ENCODE measurements around the gene HSFX4. TPM values are rescaled to one million over a fixed set of nuclear protein-coding genes. Genes with fewer than 3 reads are reported as not detected.
A peak's percentile ranks its signal among the peaks of the same experiment; 100 is the strongest.
"Not testable (repeated sequence)": the region's sequence is repeated elsewhere in the genome, so short reads cannot be mapped to it uniquely, and the experiment has no call there.

HSFX4 gene
- total and polyA plus RNA-seq, 4 experiments from 2014 or later: not detected

GRCh38 chrX:149945820-149946219, 16.4 kb downstream of the HSFX4 start:
- H3K27ac ChIP-seq (ENCODE audit: low read depth, low read length); H3K9me3 ChIP-seq (ENCODE audit: control insufficient read depth in 1 of 2, low read length in 2 of 2); H3K4me1 Mint-ChIP-seq: not testable (repeated sequence)

GRCh38 chrX:149946932-149947331, 17.6 kb downstream of the HSFX4 start:
- not testable (repeated sequence) for H3K4me3 ChIP-seq (ENCODE audit: low read length in 2 of 2); DNase-seq

More at GRCh38 chrX:149945820-149946219, 16.4 kb downstream of the HSFX4 start:
- DNase-seq; H3K27me3 ChIP-seq (ENCODE audit: insufficient read depth, low read length); intact Hi-C loops (cut with micrococcal nuclease); H3K27me3 Mint-ChIP-seq; H3K4me1 ChIP-seq (ENCODE audit: insufficient read depth, low read length); POLR2A ChIA-PET (ENCODE audit: partially characterized antibody); H3K4me3 Mint-ChIP-seq; CTCF ChIA-PET (ENCODE audit: partially characterized antibody); H3K4me3 ChIP-seq (ENCODE audit: low read length in 2 of 2); H3K36me3 ChIP-seq (ENCODE audit: insufficient read depth, low read length); H3K27ac Mint-ChIP-seq; H3K9me3 Mint-ChIP-seq: not testable (repeated sequence)
- H3K36me3 Mint-ChIP-seq: peaks cover 6 to 30% of the 10 kb centered on the region in 2 donors

GRCh38 chrX:149948016-149948415, 18.6 kb downstream of the HSFX4 start:
- CTCF ChIA-PET (ENCODE audit: partially characterized antibody): no interaction called here
- H3K36me3 ChIP-seq (ENCODE audit: insufficient read depth, low read length): peaks cover 4% of the 10 kb centered on the region
- Mint-ChIP-seq H3K4me3 (no peak overlapping the region), H3K9me3 (no peaks in the 10 kb centered on the region), H3K4me1 (peaks cover 0 to 1% (median 0%) of the 10 kb centered on the region in 4 donors), H3K36me3 (peaks cover 6 to 39% of the 10 kb centered on the region in 2 donors), H3K27me3 (no peaks in the 10 kb centered on the region), H3K27ac (peak overlapping the region in 3 of 7 donors; percentile 0 to 55 (median 52))
- DNase-seq: no peak
- no peaks in the 10 kb centered on the region for H3K4me1 ChIP-seq (ENCODE audit: insufficient read depth, low read length)
- H3K27me3 ChIP-seq (ENCODE audit: insufficient read depth, low read length): no peaks in the 10 kb centered on the region
- H3K9me3 ChIP-seq (ENCODE audit: control insufficient read depth in 1 of 2, low read length in 2 of 2): no peaks in the 10 kb centered on the region
- POLR2A ChIA-PET (ENCODE audit: partially characterized antibody): no interaction called here
- no peak overlapping the region for H3K27ac ChIP-seq (ENCODE audit: low read depth, low read length)
- H3K4me3 ChIP-seq (ENCODE audit: low read length in 2 of 2): no peak overlapping the region
- intact Hi-C loops (cut with micrococcal nuclease): no loop called here

More at GRCh38 chrX:149946932-149947331, 17.6 kb downstream of the HSFX4 start:
- peaks cover 6 to 37% of the 10 kb centered on the region in 2 donors for H3K36me3 Mint-ChIP-seq
- H3K4me3 Mint-ChIP-seq; H3K27ac Mint-ChIP-seq; H3K4me1 Mint-ChIP-seq; POLR2A ChIA-PET (ENCODE audit: partially characterized antibody); H3K36me3 ChIP-seq (ENCODE audit: insufficient read depth, low read length); H3K27ac ChIP-seq (ENCODE audit: low read depth, low read length); H3K9me3 Mint-ChIP-seq; H3K9me3 ChIP-seq (ENCODE audit: control insufficient read depth in 1 of 2, low read length in 2 of 2); intact Hi-C loops (cut with micrococcal nuclease); CTCF ChIA-PET (ENCODE audit: partially characterized antibody); H3K27me3 Mint-ChIP-seq; H3K4me1 ChIP-seq (ENCODE audit: insufficient read depth, low read length); H3K27me3 ChIP-seq (ENCODE audit: insufficient read depth, low read length): not testable (repeated sequence)

- Mint-ChIP-seq H3K27ac (peak overlapping the region in 2 of 7 donors; percentile 59 to 68), H3K4me3 (no peak overlapping the region), H3K9me3 (no peaks in the 10 kb centered on the region), H3K36me3 (peaks cover 6 to 44% of the 10 kb centered on the region in 2 donors), H3K27me3 (no peaks in the 10 kb centered on the region), H3K4me1 (peaks cover 1 to 6% (median 5%) of the 10 kb centered on the region in 4 donors)
- Histone ChIP-seq H3K27me3 (ENCODE audit: insufficient read depth, low read length) (no peaks in the 10 kb centered on the region), H3K36me3 (ENCODE audit: insufficient read depth, low read length) (peaks cover 4% of the 10 kb centered on the region), H3K27ac (ENCODE audit: low read depth, low read length) (no peak overlapping the region), H3K4me1 (ENCODE audit: insufficient read depth, low read length) (no peaks in the 10 kb centered on the region), H3K4me3 (ENCODE audit: low read length in 2 of 2) (no peak overlapping the region), H3K9me3 (ENCODE audit: control insufficient read depth in 1 of 2, low read length in 2 of 2) (no peaks in the 10 kb centered on the region)
- DNase-seq: no peak
- ChIA-PET CTCF (ENCODE audit: partially characterized antibody) (interaction anchor here (0.6 to 1.8 kb wide), 3 partner anchors 10 to 730 kb away, joined by 3 to 7 read pairs (median 3); no protein-coding TSS in a partner anchor), POLR2A (ENCODE audit: partially characterized antibody) (no interaction called here)
- intact Hi-C loops (cut with micrococcal nuclease): no loop called here
These were observed 20.5 kb downstream of the HSFX4 start for GRCh38 chrX:149949743-149950436.

GRCh38 chrX:149950681-149951080, 21.3 kb downstream of the HSFX4 start:
- Mint-ChIP-seq H3K27me3 (no peaks in the 10 kb centered on the region), H3K9me3 (no peaks in the 10 kb centered on the region), H3K36me3 (peaks cover 6 to 44% of the 10 kb centered on the region in 2 donors), H3K4me3 (no peak overlapping the region), H3K27ac (no peak overlapping the region), H3K4me1 (peaks cover 1 to 6% (median 5%) of the 10 kb centered on the region in 4 donors)
- H3K4me3 ChIP-seq (ENCODE audit: low read length in 2 of 2): no peak overlapping the region
- intact Hi-C loops (cut with micrococcal nuclease): no loop called here
- H3K9me3 ChIP-seq (ENCODE audit: control insufficient read depth in 1 of 2, low read length in 2 of 2): no peaks in the 10 kb centered on the region
- no peaks in the 10 kb centered on the region for H3K4me1 ChIP-seq (ENCODE audit: insufficient read depth, low read length)
- CTCF ChIA-PET (ENCODE audit: partially characterized antibody): interaction anchor here (0.6 to 1.8 kb wide), 3 partner anchors 11 to 729 kb away, joined by 3 to 7 read pairs (median 3); no protein-coding TSS in a partner anchor
- peaks cover 4% of the 10 kb centered on the region for H3K36me3 ChIP-seq (ENCODE audit: insufficient read depth, low read length)
- no peak overlapping the region for H3K27ac ChIP-seq (ENCODE audit: low read depth, low read length)
- DNase-seq: peak in 1 of 5 donors; percentile 19
- POLR2A ChIA-PET (ENCODE audit: partially characterized antibody): no interaction called here
- no peaks in the 10 kb centered on the region for H3K27me3 ChIP-seq (ENCODE audit: insufficient read depth, low read length)

- Mint-ChIP-seq H3K27me3 (no peaks in the 10 kb centered on the region), H3K4me3 (no peak overlapping the region), H3K36me3 (peaks cover 8 to 23% of the 10 kb centered on the region in 2 donors), H3K9me3 (no peaks in the 10 kb centered on the region), H3K27ac (no peak overlapping the region), H3K4me1 (peaks cover 0 to 2% (median 0%) of the 10 kb centered on the region in 4 donors)
- no peak overlapping the region for H3K4me3 ChIP-seq (ENCODE audit: low read length in 2 of 2)
- ChIA-PET POLR2A (ENCODE audit: partially characterized antibody) (no interaction called here), CTCF (ENCODE audit: partially characterized antibody) (no interaction called here)
- intact Hi-C loops (cut with micrococcal nuclease): no loop called here
- no peaks in the 10 kb centered on the region for H3K9me3 ChIP-seq (ENCODE audit: control insufficient read depth in 1 of 2, low read length in 2 of 2)
- DNase-seq: no peak
- no peaks in the 10 kb centered on the region for H3K27me3 ChIP-seq (ENCODE audit: insufficient read depth, low read length)
- H3K36me3 ChIP-seq (ENCODE audit: insufficient read depth, low read length): no peaks in the 10 kb centered on the region
- no peak overlapping the region for H3K27ac ChIP-seq (ENCODE audit: low read depth, low read length)
- no peaks in the 10 kb centered on the region for H3K4me1 ChIP-seq (ENCODE audit: insufficient read depth, low read length)
These were observed 32.2 kb downstream of the HSFX4 start for GRCh38 chrX:149961572-149961971.

GRCh38 chrX:149962010-149962409, 32.6 kb downstream of the HSFX4 start:
- no peaks in the 10 kb centered on the region for H3K9me3 ChIP-seq (ENCODE audit: control insufficient read depth in 1 of 2, low read length in 2 of 2)
- DNase-seq: no peak
- no peaks in the 10 kb centered on the region for H3K36me3 ChIP-seq (ENCODE audit: insufficient read depth, low read length)
- no peaks in the 10 kb centered on the region for H3K4me1 ChIP-seq (ENCODE audit: insufficient read depth, low read length)
- no peaks in the 10 kb centered on the region for H3K27me3 ChIP-seq (ENCODE audit: insufficient read depth, low read length)
- intact Hi-C loops (cut with micrococcal nuclease): loop anchor here (2.0 kb wide), 2 partner anchors 21 to 755 kb away; no protein-coding TSS in a partner anchor
- Mint-ChIP-seq H3K27me3 (no peaks in the 10 kb centered on the region), H3K36me3 (peaks cover 8 to 24% of the 10 kb centered on the region in 2 donors), H3K4me3 (no peak overlapping the region), H3K9me3 (no peaks in the 10 kb centered on the region), H3K27ac (no peak overlapping the region), H3K4me1 (peaks cover 0 to 2% (median 0%) of the 10 kb centered on the region in 4 donors)
- ChIA-PET CTCF (ENCODE audit: partially characterized antibody) (no interaction called here), POLR2A (ENCODE audit: partially characterized antibody) (no interaction called here)
- H3K27ac ChIP-seq (ENCODE audit: low read depth, low read length): no peak overlapping the region
- H3K4me3 ChIP-seq (ENCODE audit: low read length in 2 of 2): no peak overlapping the region

Data from CD4-positive, alpha-beta memory T cell (primary cell).